WTC11 (cell line): ENCODE measurements around the gene RAB3A. TPM values are rescaled to one million over a fixed set of nuclear protein-coding genes. Genes with fewer than 3 reads are reported as not detected.
A peak's percentile ranks its signal among the peaks of the same experiment; 100 is the strongest.

Source experiments
- ARID4B ChIP-seq: sonication (generic); formaldehyde crosslinking; IDR thresholded peaks from 2 replicates; pipeline ENCODE4 v1.8.0; 2023; ENCODE audit warnings: missing genetic modification reagents, mild to moderate bottlenecking, borderline replicate concordance
- ATF1 ChIP-seq: sonication (generic); formaldehyde crosslinking; IDR thresholded peaks from 2 replicates; pipeline ENCODE4 v1.8.1; 2023; ENCODE audit warnings: mild to moderate bottlenecking, moderate library complexity, missing genetic modification reagents
- CREB1 ChIP-seq: sonication (generic); formaldehyde crosslinking; IDR thresholded peaks from 2 replicates; pipeline ENCODE4 v1.8.0; 2023; ENCODE audit warnings: mild to moderate bottlenecking, missing genetic modification reagents
- E2F1 ChIP-seq: sonication (generic); formaldehyde crosslinking; IDR thresholded peaks from 2 replicates; pipeline ENCODE4 v1.8.0; 2022; ENCODE audit warnings: mild to moderate bottlenecking, missing genetic modification reagents
- ELF4 ChIP-seq: sonication (generic); formaldehyde crosslinking; IDR thresholded peaks from 2 replicates; pipeline ENCODE4 v1.8.1; 2022; ENCODE audit warnings: low read depth, mild to moderate bottlenecking, moderate library complexity, missing genetic modification reagents
- ESRRA ChIP-seq: sonication (generic); formaldehyde crosslinking; IDR thresholded peaks from 2 replicates; pipeline ENCODE4 v1.8.1; 2022; ENCODE audit warnings: mild to moderate bottlenecking, missing genetic modification reagents, borderline replicate concordance
- FOXP1 ChIP-seq: sonication (generic); formaldehyde crosslinking; IDR thresholded peaks from 2 replicates; pipeline ENCODE4 v1.8.0; 2022; ENCODE audit warnings: missing genetic modification reagents, mild to moderate bottlenecking, moderate library complexity, borderline replicate concordance
- HMGXB4 ChIP-seq: sonication (generic); formaldehyde crosslinking; IDR thresholded peaks from 2 replicates; pipeline ENCODE4 v1.8.1; 2023; ENCODE audit warnings: mild to moderate bottlenecking, moderate library complexity, missing genetic modification reagents
- IRF2 ChIP-seq: sonication (generic); formaldehyde crosslinking; IDR thresholded peaks from 2 replicates; pipeline ENCODE4 v1.8.0; 2022; ENCODE audit warnings: low read depth, missing genetic modification reagents, borderline replicate concordance
- JAZF1 ChIP-seq: fragments of 250-450 bp; sonication (Bioruptor Pico); IDR thresholded peaks from 2 replicates; pipeline ENCODE4 v1.9.0; 2021; ENCODE audit warnings: moderate library complexity, mild to moderate bottlenecking, inconsistent platforms
- MLX ChIP-seq: sonication (generic); formaldehyde crosslinking; IDR thresholded peaks from 2 replicates; pipeline ENCODE4 v1.8.1; 2023; ENCODE audit warnings: mild to moderate bottlenecking, missing genetic modification reagents, moderate library complexity
- NR2C2 ChIP-seq: sonication (generic); formaldehyde crosslinking; IDR thresholded peaks from 2 replicates; pipeline ENCODE4 v1.8.0; 2022; ENCODE audit warnings: mild to moderate bottlenecking, missing genetic modification reagents
- RELA ChIP-seq: sonication (generic); formaldehyde crosslinking; IDR thresholded peaks from 2 replicates; pipeline ENCODE4 v1.8.1; 2022; ENCODE audit warnings: missing genetic modification reagents, mild to moderate bottlenecking, borderline replicate concordance
- TCF7 ChIP-seq: sonication (generic); formaldehyde crosslinking; IDR thresholded peaks from 2 replicates; pipeline ENCODE4 v1.8.0; 2022; ENCODE audit warnings: mild to moderate bottlenecking, low read depth, missing genetic modification reagents, moderate library complexity
- ZBTB21 ChIP-seq: sonication (generic); formaldehyde crosslinking; IDR thresholded peaks from 2 replicates; pipeline ENCODE4 v1.8.1; 2023; ENCODE audit warnings: mild to moderate bottlenecking, missing genetic modification reagents, borderline replicate concordance
- ZBTB43 ChIP-seq: sonication (generic); formaldehyde crosslinking; IDR thresholded peaks from 2 replicates; pipeline ENCODE4 v1.8.1; 2023; ENCODE audit warnings: mild to moderate bottlenecking, missing genetic modification reagents
- ZNF138 ChIP-seq: sonication (generic); formaldehyde crosslinking; conservative IDR thresholded peaks from 2 replicates; pipeline ENCODE4 v1.8.1; 2022; ENCODE audit warnings: mild to moderate bottlenecking, moderate library complexity, missing genetic modification reagents
- ZNF281 ChIP-seq: sonication (generic); formaldehyde crosslinking; IDR thresholded peaks from 2 replicates; pipeline ENCODE4 v1.8.0; 2023; ENCODE audit warnings: mild to moderate bottlenecking, missing genetic modification reagents
- ZNF396 ChIP-seq: fragments of 250-450 bp; sonication (Bioruptor Pico); IDR thresholded peaks from 2 replicates; pipeline ENCODE4 v1.8.0; 2021; ENCODE audit warnings: mild to moderate bottlenecking, moderate library complexity, borderline replicate concordance
- ZNF416 ChIP-seq: fragments of 250-450 bp; sonication (Bioruptor Pico); IDR thresholded peaks from 2 replicates; pipeline ENCODE4 v1.9.0; 2021; ENCODE audit warnings: mild to moderate bottlenecking, inconsistent platforms
- total RNA-seq: library from RNA; stranded (reverse); gene quantifications from 3 replicates; pipeline ENCODE4 v1.2.3, GENCODE V29; 2021
- TF ChIP-seq, protein P1 (sequence below): fragments of 250-450 bp; sonication (Bioruptor Pico); IDR thresholded peaks from 2 replicates; pipeline ENCODE4 v1.9.0; 2021; ENCODE audit warnings: mild to moderate bottlenecking

Gene RAB3A
- total RNA-seq, 1 experiment from 2014 or later, result 12.2 TPM

GRCh38 chr19:18233224-18233825 is 29.5 kb upstream of the RAB3A start (continued):
- TF ChIP-seq, protein P1, sequence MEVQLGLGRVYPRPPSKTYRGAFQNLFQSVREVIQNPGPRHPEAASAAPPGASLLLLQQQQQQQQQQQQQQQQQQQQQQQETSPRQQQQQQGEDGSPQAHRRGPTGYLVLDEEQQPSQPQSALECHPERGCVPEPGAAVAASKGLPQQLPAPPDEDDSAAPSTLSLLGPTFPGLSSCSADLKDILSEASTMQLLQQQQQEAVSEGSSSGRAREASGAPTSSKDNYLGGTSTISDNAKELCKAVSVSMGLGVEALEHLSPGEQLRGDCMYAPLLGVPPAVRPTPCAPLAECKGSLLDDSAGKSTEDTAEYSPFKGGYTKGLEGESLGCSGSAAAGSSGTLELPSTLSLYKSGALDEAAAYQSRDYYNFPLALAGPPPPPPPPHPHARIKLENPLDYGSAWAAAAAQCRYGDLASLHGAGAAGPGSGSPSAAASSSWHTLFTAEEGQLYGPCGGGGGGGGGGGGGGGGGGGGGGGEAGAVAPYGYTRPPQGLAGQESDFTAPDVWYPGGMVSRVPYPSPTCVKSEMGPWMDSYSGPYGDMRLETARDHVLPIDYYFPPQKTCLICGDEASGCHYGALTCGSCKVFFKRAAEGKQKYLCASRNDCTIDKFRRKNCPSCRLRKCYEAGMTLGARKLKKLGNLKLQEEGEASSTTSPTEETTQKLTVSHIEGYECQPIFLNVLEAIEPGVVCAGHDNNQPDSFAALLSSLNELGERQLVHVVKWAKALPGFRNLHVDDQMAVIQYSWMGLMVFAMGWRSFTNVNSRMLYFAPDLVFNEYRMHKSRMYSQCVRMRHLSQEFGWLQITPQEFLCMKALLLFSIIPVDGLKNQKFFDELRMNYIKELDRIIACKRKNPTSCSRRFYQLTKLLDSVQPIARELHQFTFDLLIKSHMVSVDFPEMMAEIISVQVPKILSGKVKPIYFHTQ, result no peak
- TF ChIP-seq RELA (CRISPR knock-in tag) (peak; percentile 85), IRF2 (CRISPR knock-in tag) (peak; percentile 88; the same call in 1 of the 2 replicates), MLX (CRISPR knock-in tag) (peak; percentile 77; the same call in 1 of the 2 replicates), ZBTB21 (CRISPR knock-in tag) (peak; percentile 82), ZNF281 (CRISPR knock-in tag) (peak; percentile 65), ZNF138 (CRISPR knock-in tag) (0 out of 2 replicates have a peak, but pooled peaks have one; percentile 50), CREB1 (peak; percentile 76; the same call in 1 of the 2 replicates), JAZF1 (CRISPR knock-in tag) (no peak), ARID4B (peak; percentile 100), ZBTB43 (CRISPR knock-in tag) (peak; percentile 95), TCF7 (CRISPR knock-in tag) (peak; percentile 91), ATF1 (CRISPR knock-in tag) (peak; percentile 73; the same call in 1 of the 2 replicates), ZNF416 (0 out of 2 replicates have a peak, but pooled peaks have one; percentile 24), ZNF396 (CRISPR knock-in tag) (0 out of 2 replicates have a peak, but pooled peaks have one; percentile 5), HMGXB4 (CRISPR knock-in tag) (peak; percentile 97), ELF4 (CRISPR knock-in tag) (peak; percentile 93; the same call in 1 of the 2 replicates), ESRRA (CRISPR knock-in tag) (peak; percentile 82; the same call in 1 of the 2 replicates), NR2C2 (CRISPR knock-in tag) (no peak; the same call in 1 of the 2 replicates), FOXP1 (peak; percentile 99), E2F1 (CRISPR knock-in tag) (peak; percentile 87; the same call in 1 of the 2 replicates)
